RWPE2 (cell line): ENCODE measurements around the gene DUSP15.

Source experiments
- ATAC-seq: fragments of 200-7000 bp; cut with Tn5 transposase; 3 replicates; pipeline ENCODE4 v1.9.1; 2021; ENCODE audit warnings: low read depth
- DNase-seq: peaks from one replicate; pipeline ENCODE4 v3.0.0-alpha.2; 2020; ENCODE audit warnings: low spot score
- H3K27ac ChIP-seq: fragments of 450-650 bp; 2 replicates; pipeline ENCODE4 v1.5.1; 2017; ENCODE audit warnings: mild to moderate bottlenecking; ENCODE audit not compliant: poor library complexity, severe bottlenecking
- H3K27me3 ChIP-seq: fragments of 250-450 bp; sonication (Bioruptor Pico); 2 replicates; pipeline ENCODE4 v1.5.1; 2021; ENCODE audit warnings: mild to moderate bottlenecking, moderate library complexity; ENCODE audit not compliant: insufficient read depth, poor library complexity, severe bottlenecking
- H3K36me3 ChIP-seq: fragments of 250-450 bp; sonication (Bioruptor Pico); 2 replicates; pipeline ENCODE4 v1.5.1; 2020; ENCODE audit warnings: low read depth, mild to moderate bottlenecking, moderate library complexity
- H3K4me1 ChIP-seq: fragments of 250-450 bp; sonication (Bioruptor Pico); 2 replicates; pipeline ENCODE4 v1.5.1; 2021; ENCODE audit warnings: mild to moderate bottlenecking, moderate library complexity; ENCODE audit not compliant: insufficient read depth, poor library complexity, severe bottlenecking
- H3K4me3 ChIP-seq: fragments of 250-450 bp; sonication (Bioruptor Pico); 2 replicates; pipeline ENCODE4 v1.5.1; 2021; ENCODE audit warnings: mild to moderate bottlenecking, moderate library complexity; ENCODE audit not compliant: severe bottlenecking
- H3K9me3 ChIP-seq: fragments of 250-450 bp; sonication (Bioruptor Pico); 2 replicates; pipeline ENCODE4 v1.5.1; 2021; ENCODE audit warnings: mild to moderate bottlenecking, moderate library complexity; ENCODE audit not compliant: severe bottlenecking
- TF ChIP-seq, protein P1 (sequence below): fragments of 450-650 bp; IDR thresholded peaks from one replicate; pipeline ENCODE4 v1.5.1; 2017; ENCODE audit warnings: mild to moderate bottlenecking, moderate library complexity; ENCODE audit not compliant: poor library complexity, severe bottlenecking

DUSP15 gene

DNA sequence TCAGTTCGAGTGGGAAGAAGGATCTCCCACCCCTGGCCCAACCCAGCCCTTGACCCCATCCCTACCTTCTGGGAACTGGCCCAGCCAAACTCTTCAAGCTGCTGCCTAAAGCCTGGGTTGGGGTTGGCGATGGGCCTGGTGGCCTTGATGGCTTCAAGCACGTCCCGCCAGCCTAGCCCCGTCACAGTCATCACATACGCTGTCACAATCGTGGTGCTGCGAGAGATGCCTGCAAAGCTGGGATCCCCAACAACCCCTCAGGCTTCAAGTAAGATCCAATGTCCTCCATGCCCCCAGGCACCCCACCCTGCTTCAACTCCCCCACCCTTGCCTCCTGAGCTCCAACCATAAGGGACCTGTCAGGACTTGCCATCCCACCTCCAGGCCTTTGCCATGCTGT is 7.8 kb downstream of the DUSP15 start:
- TF ChIP-seq, protein P1, sequence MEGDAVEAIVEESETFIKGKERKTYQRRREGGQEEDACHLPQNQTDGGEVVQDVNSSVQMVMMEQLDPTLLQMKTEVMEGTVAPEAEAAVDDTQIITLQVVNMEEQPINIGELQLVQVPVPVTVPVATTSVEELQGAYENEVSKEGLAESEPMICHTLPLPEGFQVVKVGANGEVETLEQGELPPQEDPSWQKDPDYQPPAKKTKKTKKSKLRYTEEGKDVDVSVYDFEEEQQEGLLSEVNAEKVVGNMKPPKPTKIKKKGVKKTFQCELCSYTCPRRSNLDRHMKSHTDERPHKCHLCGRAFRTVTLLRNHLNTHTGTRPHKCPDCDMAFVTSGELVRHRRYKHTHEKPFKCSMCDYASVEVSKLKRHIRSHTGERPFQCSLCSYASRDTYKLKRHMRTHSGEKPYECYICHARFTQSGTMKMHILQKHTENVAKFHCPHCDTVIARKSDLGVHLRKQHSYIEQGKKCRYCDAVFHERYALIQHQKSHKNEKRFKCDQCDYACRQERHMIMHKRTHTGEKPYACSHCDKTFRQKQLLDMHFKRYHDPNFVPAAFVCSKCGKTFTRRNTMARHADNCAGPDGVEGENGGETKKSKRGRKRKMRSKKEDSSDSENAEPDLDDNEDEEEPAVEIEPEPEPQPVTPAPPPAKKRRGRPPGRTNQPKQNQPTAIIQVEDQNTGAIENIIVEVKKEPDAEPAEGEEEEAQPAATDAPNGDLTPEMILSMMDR = no peak
- ATAC-seq = no peak
- Histone ChIP-seq H3K4me1 (no peaks in the 10 kb centered on the region), H3K4me3 (no peak overlapping the region), H3K27ac (no peak overlapping the region), H3K27me3 (peaks cover 43% of the 10 kb centered on the region), H3K36me3 (no peaks in the 10 kb centered on the region), H3K9me3 (no peaks in the 10 kb centered on the region)
- DNase-seq = peak; percentile 74

DNA sequence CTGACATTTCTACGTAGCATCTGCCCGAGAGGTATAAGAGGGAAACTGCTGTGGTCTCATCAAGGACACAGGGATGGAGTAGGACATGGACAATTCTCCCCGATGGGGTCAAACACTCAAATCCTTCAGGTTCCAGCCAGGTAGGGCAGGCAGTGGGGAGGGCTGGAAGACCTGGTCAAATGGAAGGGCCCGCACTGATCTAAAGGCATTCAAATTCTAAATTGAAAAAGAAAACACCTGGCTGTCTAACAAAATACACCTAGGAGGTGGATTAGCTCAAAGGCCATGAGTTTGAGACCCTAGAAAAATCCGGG is 8.2 kb downstream of the DUSP15 start:
- H3K36me3 ChIP-seq = no peaks in the 10 kb centered on the region
- no peak for ATAC-seq
- peak; percentile 63 for DNase-seq
- H3K4me1 ChIP-seq = no peaks in the 10 kb centered on the region
- TF ChIP-seq, protein P1 = no peak
- peaks cover 45% of the 10 kb centered on the region for H3K27me3 ChIP-seq
- no peaks in the 10 kb centered on the region for H3K9me3 ChIP-seq
- no peak overlapping the region for H3K27ac ChIP-seq
- no peak overlapping the region for H3K4me3 ChIP-seq

DNA sequence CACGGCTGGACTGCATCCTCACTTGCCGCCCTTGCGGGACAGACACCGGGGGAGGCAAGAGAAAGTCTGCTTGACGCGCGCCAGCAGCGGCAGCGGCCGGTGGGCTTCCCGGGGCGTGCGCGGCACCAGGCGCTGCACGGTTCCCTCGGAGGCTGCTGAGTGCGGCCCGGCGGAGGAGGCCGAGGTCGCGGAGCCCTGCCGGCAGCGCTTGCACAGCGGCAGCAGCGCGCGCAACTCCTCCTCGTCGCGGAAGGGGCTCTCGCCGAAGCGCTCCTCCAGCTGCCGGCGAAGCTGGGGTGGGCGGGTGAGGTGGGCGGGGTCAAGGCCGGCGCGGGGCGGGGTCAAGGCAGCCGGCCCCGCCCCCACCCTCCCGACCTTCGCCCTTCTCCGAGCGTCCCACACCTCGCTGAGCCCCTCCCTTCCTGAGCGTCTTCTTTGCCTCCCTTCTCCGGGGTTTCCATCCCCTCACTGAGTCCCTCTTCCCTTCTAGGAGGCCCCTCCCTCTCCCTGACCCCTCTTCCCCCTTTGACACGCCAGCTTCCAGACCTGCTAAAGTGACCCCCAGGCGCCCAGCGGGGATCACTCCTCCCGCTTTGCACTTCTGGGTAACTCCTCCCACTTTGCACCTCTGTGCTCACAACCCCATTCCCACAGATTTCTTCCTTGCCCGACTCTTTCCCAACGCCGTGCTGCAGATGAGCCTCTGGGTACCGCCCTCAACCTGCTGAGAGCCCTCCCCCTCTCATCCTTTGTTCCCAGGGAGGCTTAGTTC is 8.8 kb downstream of the DUSP15 start:
- H3K9me3 ChIP-seq = no peaks in the 10 kb centered on the region
- no peaks in the 10 kb centered on the region for H3K4me1 ChIP-seq
- H3K27ac ChIP-seq = no peak overlapping the region
- no peaks in the 10 kb centered on the region for H3K36me3 ChIP-seq
- H3K4me3 ChIP-seq = peak overlapping the region; percentile 38
- TF ChIP-seq, protein P1 = no peak
- peak; percentile 72 for ATAC-seq
- peaks cover 45% of the 10 kb centered on the region for H3K27me3 ChIP-seq
- DNase-seq = peak; percentile 92

DNA sequence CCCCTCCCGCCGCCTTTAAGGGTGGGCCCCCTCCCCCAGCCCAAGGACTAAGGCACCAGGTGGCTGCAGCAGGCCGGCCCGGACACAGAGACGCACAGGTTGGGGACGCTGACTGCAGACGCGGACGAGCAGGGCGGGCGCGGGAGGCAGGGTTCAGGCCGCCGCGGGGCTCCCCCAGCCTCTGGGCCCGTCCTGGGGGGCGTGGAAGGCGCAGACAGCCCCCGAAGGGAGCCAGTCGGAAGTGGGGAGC is 9.3 kb downstream of the DUSP15 start:
- H3K9me3 ChIP-seq = no peaks in the 10 kb centered on the region
- no peaks in the 10 kb centered on the region for H3K36me3 ChIP-seq
- H3K27me3 ChIP-seq = peaks cover 50% of the 10 kb centered on the region
- H3K4me1 ChIP-seq = no peaks in the 10 kb centered on the region
- TF ChIP-seq, protein P1 = no peak
- DNase-seq = peak; percentile 80
- peak overlapping the region; percentile 38 for H3K4me3 ChIP-seq
- H3K27ac ChIP-seq = no peak overlapping the region
- ATAC-seq = peak; percentile 24

DNA sequence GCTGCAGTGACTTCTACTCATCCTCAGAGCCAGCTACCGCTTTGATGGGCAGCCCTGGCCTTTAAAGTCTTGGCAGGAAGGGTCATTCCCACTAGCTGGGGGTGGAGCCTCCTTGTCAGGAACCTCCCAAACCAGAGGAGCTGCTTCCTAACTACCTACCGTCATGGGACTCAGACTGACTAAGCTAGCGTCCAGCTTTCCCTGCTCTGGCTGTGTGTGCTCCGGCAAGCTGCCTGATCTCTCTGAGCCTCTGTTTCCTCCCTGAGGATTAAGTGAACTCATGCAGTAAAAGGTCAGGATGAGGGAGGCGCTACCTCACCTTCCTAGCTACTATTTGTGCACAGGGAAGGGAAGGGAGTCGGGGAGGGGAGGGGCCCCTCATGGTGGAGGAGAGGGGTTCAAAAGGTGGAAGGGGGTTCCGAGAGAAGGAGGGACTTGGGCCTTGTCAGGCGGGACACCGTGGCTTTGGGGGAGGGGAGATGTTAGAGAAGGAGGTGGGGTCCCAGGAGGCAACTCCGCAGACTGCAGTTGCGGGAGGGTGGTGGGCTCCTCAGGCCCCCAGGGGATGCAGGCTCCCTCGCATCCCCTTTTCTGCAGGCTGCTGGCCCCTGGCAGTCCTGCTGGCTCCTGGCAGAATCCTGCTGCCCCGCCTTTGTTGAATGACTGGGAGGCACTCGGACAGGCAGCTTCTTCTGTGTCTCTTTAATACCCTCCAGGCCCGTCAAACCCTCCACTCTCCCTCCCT is 9.8 kb downstream of the DUSP15 start:
- Histone ChIP-seq H3K36me3 (no peaks in the 10 kb centered on the region), H3K4me3 (peak overlapping the region; percentile 38), H3K27me3 (peaks cover 52% of the 10 kb centered on the region), H3K9me3 (no peaks in the 10 kb centered on the region), H3K27ac (no peak overlapping the region), H3K4me1 (no peaks in the 10 kb centered on the region)
- ATAC-seq (peak; percentile 53), DNase-seq (peak; percentile 74)
- TF ChIP-seq, protein P1 = no peak
